ENCODE data around the gene CPM. TPM values are rescaled to one million over a fixed set of nuclear protein-coding genes. Genes with fewer than 3 reads are reported as not detected.

Gene CPM
- total and polyA plus RNA-seq, 12 donors = 2.1 to 17.8 (median 5.4) TPM

DNA sequence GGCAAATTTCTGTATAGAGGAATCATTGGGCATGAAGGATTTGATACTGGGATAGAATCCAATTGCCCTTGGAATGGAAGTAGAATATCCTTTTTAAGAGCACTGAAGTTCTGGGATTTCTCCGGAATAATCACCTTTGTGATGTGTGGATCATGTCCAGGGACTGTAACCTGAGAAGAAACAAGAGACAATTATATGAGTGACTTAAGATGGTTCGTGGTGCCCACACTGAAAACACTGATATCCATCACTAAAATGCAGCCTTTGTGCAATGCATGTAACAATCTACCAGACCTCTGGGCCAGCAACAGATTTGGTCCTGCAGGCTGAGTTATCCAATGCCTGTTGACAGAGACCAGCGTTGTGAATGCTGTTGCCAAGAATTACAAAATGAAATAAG lies 76.5 kb downstream of the CPM start:
- intact Hi-C loops (cut with DNase I) = no loop called here
- Histone ChIP-seq H3K4me1 (no peaks in the 10 kb centered on the region), H3K4me3 (no peak overlapping the region), H3K9me3 (no peaks in the 10 kb centered on the region), H3K27me3 (no peaks in the 10 kb centered on the region), H3K36me3 (peaks cover 0 to 25% (median 0%) of the 10 kb centered on the region in 9 donors), H3K27ac (no peak overlapping the region)
- 75 to 77% methylated on average over 3 of the region's 3 CpGs for WGBS, 2 donors
- ATAC-seq (no peak), DNase-seq (no peak)
- TF ChIP-seq, protein P1, sequence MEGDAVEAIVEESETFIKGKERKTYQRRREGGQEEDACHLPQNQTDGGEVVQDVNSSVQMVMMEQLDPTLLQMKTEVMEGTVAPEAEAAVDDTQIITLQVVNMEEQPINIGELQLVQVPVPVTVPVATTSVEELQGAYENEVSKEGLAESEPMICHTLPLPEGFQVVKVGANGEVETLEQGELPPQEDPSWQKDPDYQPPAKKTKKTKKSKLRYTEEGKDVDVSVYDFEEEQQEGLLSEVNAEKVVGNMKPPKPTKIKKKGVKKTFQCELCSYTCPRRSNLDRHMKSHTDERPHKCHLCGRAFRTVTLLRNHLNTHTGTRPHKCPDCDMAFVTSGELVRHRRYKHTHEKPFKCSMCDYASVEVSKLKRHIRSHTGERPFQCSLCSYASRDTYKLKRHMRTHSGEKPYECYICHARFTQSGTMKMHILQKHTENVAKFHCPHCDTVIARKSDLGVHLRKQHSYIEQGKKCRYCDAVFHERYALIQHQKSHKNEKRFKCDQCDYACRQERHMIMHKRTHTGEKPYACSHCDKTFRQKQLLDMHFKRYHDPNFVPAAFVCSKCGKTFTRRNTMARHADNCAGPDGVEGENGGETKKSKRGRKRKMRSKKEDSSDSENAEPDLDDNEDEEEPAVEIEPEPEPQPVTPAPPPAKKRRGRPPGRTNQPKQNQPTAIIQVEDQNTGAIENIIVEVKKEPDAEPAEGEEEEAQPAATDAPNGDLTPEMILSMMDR (IDR thresholded peaks at IDR 0.05) = no peak

DNA sequence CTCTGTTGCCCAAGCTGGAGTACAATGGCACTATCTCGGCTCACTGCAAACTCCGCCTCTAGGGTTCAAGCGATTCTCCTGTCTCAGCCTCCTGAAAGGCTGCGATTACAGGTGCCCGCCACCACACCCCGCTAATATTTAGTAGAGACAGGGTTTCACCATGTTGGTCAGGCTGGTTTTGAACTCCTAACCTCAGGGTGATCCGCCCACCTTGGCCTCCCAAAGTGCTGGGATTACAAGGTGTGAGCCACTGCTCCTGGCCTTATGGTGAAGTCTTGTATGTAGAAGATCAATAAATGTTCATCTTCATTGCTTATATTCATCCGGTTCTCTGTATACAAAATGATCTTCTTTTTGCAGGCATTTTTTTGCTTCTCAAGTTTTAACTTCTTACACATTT lies 77.2 kb downstream of the CPM start:
- Histone ChIP-seq H3K4me3 (no peak overlapping the region), H3K36me3 (peaks cover 0 to 25% (median 0%) of the 10 kb centered on the region in 9 donors), H3K9me3 (no peaks in the 10 kb centered on the region), H3K4me1 (no peaks in the 10 kb centered on the region), H3K27me3 (no peaks in the 10 kb centered on the region), H3K27ac (no peak overlapping the region)
- intact Hi-C loops (cut with DNase I) = no loop called here
- no peak for DNase-seq
- TF ChIP-seq, protein P1 (IDR thresholded peaks at IDR 0.05) = no peak
- ATAC-seq = no peak
- 95 to 97% methylated on average over 8 of the region's 8 CpGs for WGBS, 2 donors

DNA sequence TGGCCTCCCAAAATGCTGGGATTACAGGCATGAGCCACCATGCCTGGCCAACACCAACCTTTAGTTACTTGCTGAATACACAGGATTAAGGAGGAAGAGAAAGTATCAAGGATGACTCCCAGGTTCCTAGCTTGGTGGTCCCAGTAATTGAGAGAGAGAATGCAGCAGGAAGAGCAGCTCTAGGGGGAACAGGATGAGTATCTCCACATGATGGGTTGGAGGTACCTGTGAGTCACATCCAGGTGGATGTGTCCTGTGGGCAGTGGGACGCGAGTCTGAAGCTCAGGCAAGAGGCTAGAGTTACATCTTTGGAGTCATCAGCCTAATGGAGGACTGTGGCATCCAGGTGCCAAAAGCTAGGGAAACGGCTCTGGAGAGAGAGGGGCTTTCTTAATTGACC lies 77.9 kb downstream of the CPM start:
- Histone ChIP-seq H3K36me3 (peaks cover 0 to 25% (median 0%) of the 10 kb centered on the region in 9 donors), H3K4me1 (no peaks in the 10 kb centered on the region), H3K27me3 (no peaks in the 10 kb centered on the region), H3K27ac (no peak overlapping the region), H3K4me3 (no peak overlapping the region), H3K9me3 (no peaks in the 10 kb centered on the region)
- intact Hi-C loops (cut with DNase I) = no loop called here
- TF ChIP-seq, protein P1 (IDR thresholded peaks at IDR 0.05) = no peak
- DNase-seq (no peak), ATAC-seq (no peak)
- 90 to 93% methylated on average over 3 of the region's 3 CpGs for WGBS, 2 donors

DNA sequence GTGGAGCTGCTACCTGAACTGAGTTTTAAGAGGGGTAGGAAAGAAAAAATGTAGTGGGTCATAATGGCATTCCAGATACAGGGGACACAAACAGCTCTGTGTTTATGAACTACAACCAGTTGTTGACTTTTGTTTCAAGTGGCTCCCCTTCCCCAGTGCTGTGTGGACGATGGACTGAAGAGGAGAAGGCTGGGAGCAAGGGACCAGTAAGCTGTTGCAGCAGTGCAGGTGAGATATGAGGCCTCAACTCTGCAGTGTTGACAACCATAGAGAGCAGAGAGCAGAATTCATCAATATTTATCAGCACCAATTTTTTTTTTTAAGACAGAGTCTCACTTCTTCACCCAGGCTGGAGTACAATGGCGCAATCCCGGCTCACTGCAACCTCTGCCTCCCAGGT lies 78.4 kb downstream of the CPM start:
- intact Hi-C loops (cut with DNase I) = no loop called here
- Histone ChIP-seq H3K27ac (no peak overlapping the region), H3K36me3 (peaks cover 0 to 25% (median 0%) of the 10 kb centered on the region in 9 donors), H3K4me1 (no peaks in the 10 kb centered on the region), H3K9me3 (no peaks in the 10 kb centered on the region), H3K27me3 (no peaks in the 10 kb centered on the region), H3K4me3 (no peak overlapping the region)
- WGBS, 2 donors = 88 to 93% methylated on average over 3 of the region's 3 CpGs
- ATAC-seq (no peak), DNase-seq (no peak)
- TF ChIP-seq, protein P1 (IDR thresholded peaks at IDR 0.05) = no peak

Measured in heart right ventricle (tissue), 16 donors.